AG09319 (cell line): ENCODE data around the gene LRRC14B.
"Not testable (repeated sequence)": the region's sequence is repeated elsewhere in the genome, so short reads cannot be mapped to it uniquely, and the experiment has no call there.

ENCODE experiments used
- DNase-seq: peaks from one replicate; pipeline ENCODE4 v3.0.0-alpha.2; 2010; ENCODE audit warnings: low read depth; ENCODE audit errors: extremely low read depth
- CTCF ChIP-seq: IDR thresholded peaks from 2 replicates; pipeline ENCODE4 v1.5.1; 2011; ENCODE audit warnings: low read depth, mild to moderate bottlenecking, inconsistent platforms, low read length, moderate library complexity

Gene LRRC14B

GRCh38 chr5:192970-193831 is 1.9 kb downstream of the LRRC14B start:
- no peak for TF ChIP-seq CTCF
- DNase-seq: no peak

- DNase-seq: no peak
- no peak for TF ChIP-seq CTCF
These were observed 2.8 kb downstream of the LRRC14B start for GRCh38 chr5:194102-194501.

- no peak for TF ChIP-seq CTCF
- no peak for DNase-seq
These were observed 3.4 kb downstream of the LRRC14B start for GRCh38 chr5:194603-195209.

- no peak for DNase-seq
- no peak for TF ChIP-seq CTCF
These were observed 4.3 kb downstream of the LRRC14B start for GRCh38 chr5:195401-196160.

- no peak for DNase-seq
- TF ChIP-seq CTCF: no peak
These were observed 5.1 kb downstream of the LRRC14B start for GRCh38 chr5:196350-196749.

- DNase-seq: not testable (repeated sequence)
These were observed 5.7 kb downstream of the LRRC14B start for GRCh38 chr5:197031-197430.

GRCh38 chr5:197892-198489 is 6.7 kb downstream of the LRRC14B start:
- no peak for TF ChIP-seq CTCF
- no peak for DNase-seq
